ENCODE data around the gene KRT86. TPM values are rescaled to one million over a fixed set of nuclear protein-coding genes. Genes with fewer than 3 reads are reported as not detected.

KRT86 gene
- total and polyA plus RNA-seq, 2 of the 8 experiments (the other 6 are each of a cell fraction or from before 2014, with no cell fraction given), result 0.12 TPM; not detected in 1

DNA sequence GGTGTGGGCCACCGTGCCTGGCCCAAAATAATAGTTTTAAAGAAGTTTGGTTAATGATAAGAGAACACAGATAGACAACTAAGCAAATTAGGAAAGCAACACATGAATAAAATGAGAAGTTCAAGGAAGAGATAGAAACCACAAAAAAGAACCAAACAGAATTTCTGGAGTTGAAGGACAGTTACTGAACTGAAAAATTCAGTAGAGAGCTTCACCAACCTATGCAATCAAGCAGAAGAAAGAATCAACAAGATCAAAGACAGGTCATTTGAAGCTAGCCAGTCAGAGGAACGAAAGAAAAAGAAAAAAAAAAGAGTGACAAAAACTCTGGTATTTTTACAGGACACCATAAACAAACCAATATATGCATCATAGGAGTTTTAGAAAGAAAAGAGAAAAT, 62.2 kb downstream of the KRT86 start:
- H3K23ac ChIP-seq (ENCODE audit: insufficient read length), result no peak overlapping the region
- H4K20me1 ChIP-seq (replicated peaks in 1 of 2; ENCODE audit: control insufficient read depth in 1 of 2, insufficient read depth in 2 of 2, low read length in 2 of 2), result no peaks in the 10 kb centered on the region
- WGBS, 2 experiments (ENCODE audit: extremely low coverage in 1 of 2, insufficient coverage in 1 of 2, insufficient read length in 1 of 2, insufficient replicate concordance in 2 of 2, low coverage in 1 of 2, low lambda C conversion rate in 2 of 2, missing lambda C conversion rate in 1 of 2), result 100% methylated on average over 2 of the region's 2 CpGs; no CpG with 5 or more reads in 1 of the 2 experiments
- H2BK12ac ChIP-seq (ENCODE audit: low read depth, low read length), result no peak overlapping the region
- no peaks in the 10 kb centered on the region for H3K23me2 ChIP-seq (ENCODE audit: low read depth, low read length)
- no peak overlapping the region for H4K91ac ChIP-seq (replicated peaks; ENCODE audit: insufficient read length, low read length)
- peaks cover 0 to 3% (median 0%) of the 10 kb centered on the region in 4 experiments; a peak in 1 of 7 replicates for H3K4me1 ChIP-seq (replicated peaks in 1 of 4; ENCODE audit: control insufficient read depth in 3 of 4, insufficient read depth in 4 of 4, low read length in 3 of 4)
- ChIA-PET POLR2A (ENCODE audit: partially characterized antibody) (interaction anchor here (1.2 kb wide), 1 partner anchor 9 kb away, joined by 3 read pairs; no protein-coding TSS in a partner anchor), CTCF (ENCODE audit: partially characterized antibody) (interaction anchor here (0.6 to 10.9 kb wide), 12 partner anchors 8 to 544 kb away, joined by 3 to 126 read pairs (median 4); no protein-coding TSS in a partner anchor)
- H3K79me2 ChIP-seq (ENCODE audit: control insufficient read depth in 1 of 2, insufficient read depth in 2 of 2, low read length in 2 of 2), result no peaks in the 10 kb centered on the region
- no peak overlapping the region for H3K27ac ChIP-seq (ENCODE audit: low read depth, low read length)
- H3K4me2 ChIP-seq (ENCODE audit: insufficient read depth in 1 of 2, low read depth in 2 of 2, low read length in 2 of 2), result no peak overlapping the region
- no peak for TF ChIP-seq E2F6 (IDR thresholded peaks at IDR 0.05)
- no peak for TF ChIP-seq RFX5 (IDR thresholded peaks at IDR 0.05; ENCODE audit: borderline replicate concordance, low read depth, low read length)
- TF ChIP-seq CTBP2 (IDR thresholded peaks at IDR 0.05; ENCODE audit: borderline replicate concordance, insufficient read depth, insufficient read length, low read length), result no peak
- no peak for TF ChIP-seq JUND (IDR thresholded peaks at IDR 0.05; ENCODE audit: low read length)
- no peak for TF ChIP-seq TEAD4 (IDR thresholded peaks at IDR 0.05; ENCODE audit: low read depth, low read length)
- no peak for TF ChIP-seq HDAC6 (IDR thresholded peaks at IDR 0.05; ENCODE audit: low read depth, low read length)
- H2BK20ac ChIP-seq (ENCODE audit: low read length), result no peak overlapping the region
- H2BK5ac ChIP-seq (ENCODE audit: low read depth, low read length), result no peak overlapping the region
- H4K8ac ChIP-seq (ENCODE audit: extremely low read depth, insufficient read depth, low read length), result no peak overlapping the region
- DNase-seq (ENCODE audit: low read depth in 1 of 2, low spot score in 2 of 2), result no peak
- H2BK15ac ChIP-seq (ENCODE audit: low read length), result no peak overlapping the region
- no peak overlapping the region for H2AFZ ChIP-seq (ENCODE audit: low read length)
- FAIRE-seq, result no peak
- no peaks in the 10 kb centered on the region for H3K9me3 ChIP-seq (ENCODE audit: insufficient read depth in 2 of 2, low read depth in 1 of 2, low read length in 1 of 2)
- no peaks in the 10 kb centered on the region for H3K79me1 ChIP-seq (ENCODE audit: low read depth, low read length)
- no peak overlapping the region for H2AK5ac ChIP-seq (ENCODE audit: low read depth, low read length)
- no peak overlapping the region for H3K4ac ChIP-seq (replicated peaks; ENCODE audit: insufficient read length, low read depth, low read length)
- H3K18ac ChIP-seq (ENCODE audit: extremely low read depth, low read length), result no peak overlapping the region
- no peak overlapping the region for H4K5ac ChIP-seq (ENCODE audit: insufficient read length, low read depth, low read length)
- H3K27me3 ChIP-seq (replicated peaks in 1 of 4; ENCODE audit: control insufficient read depth in 3 of 4, extremely low read depth in 1 of 4, insufficient read depth in 3 of 4, low read length in 3 of 4), result no peaks in the 10 kb centered on the region
- H2BK120ac ChIP-seq (replicated peaks; ENCODE audit: low read depth, low read length), result no peak overlapping the region
- H3K14ac ChIP-seq (ENCODE audit: insufficient read length), result no peak overlapping the region
- no peak overlapping the region for H3K9ac ChIP-seq (replicated peaks in 1 of 4; ENCODE audit: extremely low read depth in 1 of 4, low read depth in 3 of 4, low read length in 3 of 4)
- no peak overlapping the region for H3K56ac ChIP-seq (replicated peaks; ENCODE audit: insufficient read length, low read depth, low read length)
- no peak overlapping the region for H3K4me3 ChIP-seq (ENCODE audit: extremely low read depth in 1 of 4, insufficient read depth in 2 of 4, low read depth in 3 of 4, low read length in 4 of 4)
- H3K36me3 ChIP-seq (ENCODE audit: control insufficient read depth in 2 of 4, insufficient read depth in 4 of 4, low read length in 3 of 4), result no peaks in the 10 kb centered on the region
